ENCODE measurements around the gene USF1.
"Not testable (repeated sequence)": the region's sequence is repeated elsewhere in the genome, so short reads cannot be mapped to it uniquely, and the experiment has no call there.

GRCh38 chr1:161065681-161066080 is 19.9 kb upstream of the USF1 start:
- TF ChIP-seq CTCF (conservative IDR thresholded peaks at IDR 0.05; ENCODE audit: low read length); EZH2phosphoT487 (IDR thresholded peaks at IDR 0.05; ENCODE audit: borderline replicate concordance, low read depth, low read length): not testable (repeated sequence)
